ENCODE measurements around the gene SYDE1.

- TF ChIP-seq POLR2A (IDR thresholded peaks at IDR 0.05; ENCODE audit: low read depth, low read length): no peak
- TF ChIP-seq POLR2AphosphoS5 (IDR thresholded peaks at IDR 0.05; ENCODE audit: low read depth, low read length): no peak
Measured at GRCh38 chr19:15116856-15117255, 9.7 kb downstream of the SYDE1 start.

All from GM12892 (cell line).